Naive thymus-derived CD4-positive, alpha-beta T cell (primary cell): ENCODE results near the gene WNT5B. TPM values are rescaled to one million over a fixed set of nuclear protein-coding genes. Genes with fewer than 3 reads are reported as not detected.

ENCODE experiments used
- ATAC-seq: fragments of 150-1000 bp; cut with Tn5 transposase; 2 replicates; pipeline ENCODE4 v1.10.0; 2021; ENCODE audit warnings: mild to moderate bottlenecking, moderate library complexity
- CTCF ChIA-PET: fragments of 350-600 bp; sonication (Branson Sonifier 250); formaldehyde crosslinking; loops from one replicate; lab custom pipeline; 2021; ENCODE audit warnings: antibody characterized with exemption; lab: Charles Lee
- POLR2A ChIA-PET: fragments of 350-600 bp; sonication (Branson Sonifier 250); formaldehyde crosslinking; loops from one replicate; lab custom pipeline; 2021; ENCODE audit warnings: antibody characterized with exemption, inconsistent platforms; lab: Charles Lee
- DNase-seq, 9 donors: peaks; one replicate each; pipeline versions ENCODE4 v3.0.0 to v3.0.0-alpha.2; 2020 to 2022; ENCODE audit warnings: mixed read lengths in 1 of 9
- H3K27ac ChIP-seq: one replicate; pipeline ENCODE4 v1.7.0; 2013; ENCODE audit warnings: mild to moderate bottlenecking, low read depth, low read length, moderate library complexity
- H3K27me3 ChIP-seq, 2 donors: one replicate each; pipeline ENCODE4 v1.7.0; 2013; ENCODE audit warnings: low read length in 2 of 2, mild to moderate bottlenecking in 2 of 2, moderate library complexity in 2 of 2; ENCODE audit not compliant: control insufficient read depth in 2 of 2, insufficient read depth in 2 of 2
- H3K36me3 ChIP-seq, 3 experiments: 1 replicate in 2 of 3; 2 replicates in 1 of 3; pipeline ENCODE4 v1.7.0; 2013; ENCODE audit warnings: low read length in 3 of 3, mild to moderate bottlenecking in 3 of 3, moderate library complexity in 1 of 3; ENCODE audit not compliant: insufficient read depth in 3 of 3, control insufficient read depth in 2 of 3
- H3K4me1 ChIP-seq, 2 donors: one replicate each; pipeline ENCODE4 v1.7.0; 2013; ENCODE audit warnings: low read length in 2 of 2, mild to moderate bottlenecking in 2 of 2, moderate library complexity in 1 of 2; ENCODE audit not compliant: control insufficient read depth in 2 of 2, insufficient read depth in 2 of 2
- H3K4me3 ChIP-seq: 2 replicates; pipeline ENCODE4 v1.7.0; 2013; ENCODE audit warnings: mild to moderate bottlenecking, low read length
- H3K9me3 ChIP-seq, 3 experiments: 1 replicate in 2 of 3; 2 replicates in 1 of 3; pipeline ENCODE4 v1.7.0; 2013; ENCODE audit warnings: low read length in 3 of 3; ENCODE audit not compliant: control insufficient read depth in 2 of 3
- H3K27ac Mint-ChIP-seq, 9 donors: one replicate each; pipeline ENCODE4 v1.8.0; 2020 to 2022; ENCODE audit warnings: mixed read lengths in 9 of 9, mild to moderate bottlenecking in 8 of 9, moderate library complexity in 5 of 9, inconsistent platforms in 2 of 9
- H3K27me3 Mint-ChIP-seq, 5 donors: one replicate each; pipeline ENCODE4 v1.8.0; 2021 to 2022; ENCODE audit warnings: mixed read lengths in 5 of 5, mild to moderate bottlenecking in 1 of 5
- H3K36me3 Mint-ChIP-seq, 5 donors: one replicate each; pipeline ENCODE4 v1.8.0; 2020 to 2022; ENCODE audit warnings: mixed read lengths in 5 of 5, mild to moderate bottlenecking in 3 of 5, inconsistent platforms in 1 of 5
- H3K4me1 Mint-ChIP-seq, 7 donors: one replicate each; pipeline ENCODE4 v1.8.0; 2020 to 2022; ENCODE audit warnings: mixed read lengths in 7 of 7, mild to moderate bottlenecking in 3 of 7, inconsistent platforms in 1 of 7
- H3K4me3 Mint-ChIP-seq, 10 donors: one replicate each; pipeline ENCODE4 v1.8.0; 2020 to 2022; ENCODE audit warnings: mild to moderate bottlenecking in 10 of 10, mixed read lengths in 10 of 10, moderate library complexity in 6 of 10, inconsistent platforms in 2 of 10
- H3K9me3 Mint-ChIP-seq, 11 donors: one replicate each; pipeline ENCODE4 v1.8.0; 2020 to 2022; ENCODE audit warnings: mixed read lengths in 11 of 11, mild to moderate bottlenecking in 4 of 11, inconsistent platforms in 1 of 11, moderate library complexity in 1 of 11
- intact Hi-C, 2 donors: fragments of 100-400 bp; cut with micrococcal nuclease; formaldehyde crosslinking; loops; one replicate each; pipeline ENCODE4 v1.15.1; 2023
- polyA plus RNA-seq, 2 donors: library from polyadenylated mRNA; unstranded; fragments of 300-500 nt; fragmentation: Illumina TruSeq; gene quantifications; one replicate each; pipeline ENCODE4 v1.2.3, GENCODE V29; 2021
- total RNA-seq, 6 experiments: library from RNA in 5 of 6; stranded (reverse) in 5 of 6; gene quantifications; 1 replicate in 5 of 6; 2 replicates in 1 of 6; pipeline ENCODE4 v1.2.3 and lab custom pipeline; 2021 to 2026

Gene WNT5B
- total and polyA plus RNA-seq, 7 experiments from 2014 or later, result 0.29 to 0.92 (median 0.37) TPM; not detected in 4

- Mint-ChIP-seq H3K27me3 (peaks cover 4 to 44% (median 9%) of the 10 kb centered on the region in 5 donors), H3K9me3 (no peaks in the 10 kb centered on the region), H3K36me3 (no peaks in the 10 kb centered on the region), H3K27ac (peak overlapping the region in 1 of 9 donors; percentile 46), H3K4me1 (peaks cover 0 to 6% (median 4%) of the 10 kb centered on the region in 7 donors), H3K4me3 (no peak overlapping the region)
- Histone ChIP-seq H3K4me1 (no peaks in the 10 kb centered on the region), H3K9me3 (no peaks in the 10 kb centered on the region), H3K27me3 (no peaks in the 10 kb centered on the region), H3K36me3 (no peaks in the 10 kb centered on the region), H3K27ac (no peak overlapping the region), H3K4me3 (no peak overlapping the region)
- DNase-seq (no peak), ATAC-seq (no peak)
- ChIA-PET CTCF (interaction anchor here (0.6 to 15.7 kb wide), 3 partner anchors 57 to 289 kb away, joined by 5 to 278 read pairs (median 49); no protein-coding TSS in a partner anchor), POLR2A (interaction anchor here (1.0 to 2.9 kb wide), 2 partner anchors 10 to 141 kb away, joined by 3 to 7 read pairs; no protein-coding TSS in a partner anchor)
- intact Hi-C loops, result loop anchor here in 1 of 2 donors (10.0 kb wide), 1 partner anchor 384 kb away; no protein-coding TSS in a partner anchor
Observed at GRCh38 chr12:1650260-1650977, 21.4 kb downstream of the WNT5B start.

- DNase-seq, result no peak
- no peak overlapping the region for H3K27ac Mint-ChIP-seq
Observed at GRCh38 chr12:1650978-1651361, 21.9 kb downstream of the WNT5B start.

GRCh38 chr12:1651946-1652345 is 22.9 kb downstream of the WNT5B start:
- H3K4me3 Mint-ChIP-seq, result no peak overlapping the region
- DNase-seq (no peak), ATAC-seq (no peak)
- no peak overlapping the region for H3K4me3 ChIP-seq
- peak overlapping the region in 1 of 9 donors; percentile 10 for H3K27ac Mint-ChIP-seq
- intact Hi-C loops, result loop anchor here (1.0 to 10.0 kb wide), 4 partner anchors 17 to 383 kb away; partner anchors contain the start of gene ADIPOR2 (in 2 of the 2)
- H3K27me3 ChIP-seq, result no peaks in the 10 kb centered on the region
- ChIA-PET POLR2A (interaction anchor here (3.0 kb wide), 1 partner anchor 139 kb away, joined by 12 read pairs; no protein-coding TSS in a partner anchor), CTCF (interaction anchor here (0.7 to 15.7 kb wide), 8 partner anchors 16 to 474 kb away, joined by 3 to 278 read pairs (median 4); no protein-coding TSS in a partner anchor)
- H3K36me3 Mint-ChIP-seq, result no peaks in the 10 kb centered on the region
- no peaks in the 10 kb centered on the region for H3K9me3 Mint-ChIP-seq
- no peak overlapping the region for H3K27ac ChIP-seq
- peaks cover 0 to 4% (median 3%) of the 10 kb centered on the region in 7 donors for H3K4me1 Mint-ChIP-seq
- no peaks in the 10 kb centered on the region for H3K36me3 ChIP-seq
- peaks cover 4 to 46% (median 9%) of the 10 kb centered on the region in 5 donors for H3K27me3 Mint-ChIP-seq
- no peaks in the 10 kb centered on the region for H3K9me3 ChIP-seq
- no peaks in the 10 kb centered on the region for H3K4me1 ChIP-seq

More at GRCh38 chr12:1650978-1651361, 21.9 kb downstream of the WNT5B start:
- Histone ChIP-seq H3K27me3 (no peaks in the 10 kb centered on the region), H3K4me1 (no peaks in the 10 kb centered on the region), H3K4me3 (no peak overlapping the region), H3K27ac (no peak overlapping the region), H3K36me3 (no peaks in the 10 kb centered on the region), H3K9me3 (no peaks in the 10 kb centered on the region)
- no peak for ATAC-seq
- CTCF ChIA-PET, result interaction anchor here (1.5 to 15.7 kb wide), 3 partner anchors 26 to 288 kb away, joined by 4 to 278 read pairs (median 49); no protein-coding TSS in a partner anchor
- Mint-ChIP-seq H3K36me3 (no peaks in the 10 kb centered on the region), H3K4me1 (peaks cover 0 to 4% (median 3%) of the 10 kb centered on the region in 7 donors), H3K4me3 (no peak overlapping the region), H3K9me3 (no peaks in the 10 kb centered on the region), H3K27me3 (peaks cover 4 to 46% (median 9%) of the 10 kb centered on the region in 5 donors)
- POLR2A ChIA-PET, result interaction anchor here (2.9 kb wide), 1 partner anchor 141 kb away, joined by 7 read pairs; no protein-coding TSS in a partner anchor
- intact Hi-C loops, result loop anchor here in 1 of 2 donors (10.0 kb wide), 1 partner anchor 384 kb away; no protein-coding TSS in a partner anchor

- H3K27me3 ChIP-seq, result no peaks in the 10 kb centered on the region
- no peaks in the 10 kb centered on the region for H3K9me3 Mint-ChIP-seq
- DNase-seq (no peak), ATAC-seq (no peak)
- peak overlapping the region in 4 of 9 donors; percentile 37 to 72 (median 44) for H3K27ac Mint-ChIP-seq
- H3K4me1 Mint-ChIP-seq, result peaks cover 0 to 8% (median 4%) of the 10 kb centered on the region in 7 donors
- H3K27me3 Mint-ChIP-seq, result peaks cover 0 to 19% (median 4%) of the 10 kb centered on the region in 5 donors
- no peaks in the 10 kb centered on the region for H3K4me1 ChIP-seq
- H3K4me3 Mint-ChIP-seq, result no peak overlapping the region
- H3K4me3 ChIP-seq, result no peak overlapping the region
- intact Hi-C loops, result loop anchor here in 1 of 2 donors (10.0 kb wide), 1 partner anchor 379 kb away; no protein-coding TSS in a partner anchor
- ChIA-PET CTCF (interaction anchor here (0.6 to 15.7 kb wide), 5 partner anchors 16 to 284 kb away, joined by 3 to 278 read pairs (median 4); no protein-coding TSS in a partner anchor), POLR2A (interaction anchor here (0.6 to 1.6 kb wide), 3 partner anchors 15 to 136 kb away, joined by 4 to 6 read pairs (median 4); no protein-coding TSS in a partner anchor)
- no peaks in the 10 kb centered on the region for H3K9me3 ChIP-seq
- H3K36me3 ChIP-seq, result no peaks in the 10 kb centered on the region
- no peak overlapping the region for H3K27ac ChIP-seq
- no peaks in the 10 kb centered on the region for H3K36me3 Mint-ChIP-seq
Observed at GRCh38 chr12:1655225-1655788, 26.3 kb downstream of the WNT5B start.

GRCh38 chr12:1656902-1657301 is 27.9 kb downstream of the WNT5B start:
- no peak for ATAC-seq

GRCh38 chr12:1657688-1658087 is 28.7 kb downstream of the WNT5B start:
- no peaks in the 10 kb centered on the region for H3K4me1 ChIP-seq
- H3K9me3 Mint-ChIP-seq, result no peaks in the 10 kb centered on the region
- DNase-seq, result no peak
- intact Hi-C loops, result loop anchor here in 1 of 2 donors (10.0 kb wide), 1 partner anchor 377 kb away; no protein-coding TSS in a partner anchor
- H3K4me3 Mint-ChIP-seq, result no peak overlapping the region
- ChIA-PET POLR2A (interaction anchor here (0.6 kb wide), 1 partner anchor 61 kb away, joined by 3 read pairs; no protein-coding TSS in a partner anchor), CTCF (interaction anchor here (0.6 to 15.7 kb wide), 5 partner anchors 122 to 307 kb away, joined by 3 to 278 read pairs (median 3); no protein-coding TSS in a partner anchor)
- H3K9me3 ChIP-seq, result no peaks in the 10 kb centered on the region
- peaks cover 0 to 1% (median 0%) of the 10 kb centered on the region in 5 donors for H3K36me3 Mint-ChIP-seq
- peaks cover 0 to 11% (median 0%) of the 10 kb centered on the region in 5 donors for H3K27me3 Mint-ChIP-seq
- no peak for ATAC-seq
- no peaks in the 10 kb centered on the region for H3K36me3 ChIP-seq
- H3K4me1 Mint-ChIP-seq, result peaks cover 0 to 9% (median 6%) of the 10 kb centered on the region in 7 donors
- no peak overlapping the region for H3K27ac ChIP-seq
- no peaks in the 10 kb centered on the region for H3K27me3 ChIP-seq
- no peak overlapping the region for H3K4me3 ChIP-seq
- H3K27ac Mint-ChIP-seq, result peak overlapping the region in 4 of 9 donors; percentile 2 to 84 (median 66)

More at GRCh38 chr12:1656902-1657301, 27.9 kb downstream of the WNT5B start:
- Histone ChIP-seq H3K27me3 (no peaks in the 10 kb centered on the region), H3K36me3 (no peaks in the 10 kb centered on the region), H3K27ac (no peak overlapping the region), H3K4me1 (no peaks in the 10 kb centered on the region), H3K4me3 (no peak overlapping the region), H3K9me3 (no peaks in the 10 kb centered on the region)
- CTCF ChIA-PET, result interaction anchor here (0.6 to 15.7 kb wide), 5 partner anchors 123 to 308 kb away, joined by 3 to 278 read pairs (median 3); no protein-coding TSS in a partner anchor
- intact Hi-C loops, result loop anchor here in 1 of 2 donors (10.0 kb wide), 1 partner anchor 378 kb away; no protein-coding TSS in a partner anchor
- no peak for DNase-seq
- peaks cover 0 to 11% (median 7%) of the 10 kb centered on the region in 7 donors for H3K4me1 Mint-ChIP-seq
- POLR2A ChIA-PET, result no interaction called here
- no peak overlapping the region for H3K4me3 Mint-ChIP-seq
- peaks cover 0 to under 1% (median 0%) of the 10 kb centered on the region in 5 donors for H3K36me3 Mint-ChIP-seq
- no peaks in the 10 kb centered on the region for H3K9me3 Mint-ChIP-seq
- peaks cover 0 to 12% (median 0%) of the 10 kb centered on the region in 5 donors for H3K27me3 Mint-ChIP-seq
- H3K27ac Mint-ChIP-seq, result peak overlapping the region in 1 of 9 donors; percentile 75
